Neural cell (in vitro differentiated cells): Measurements from ENCODE around the gene MXRA5.

Experiments
- CTCF ChIP-seq: fragments of 450-650 bp; IDR thresholded peaks from 2 replicates; pipeline ENCODE4 v1.5.1; 2014; ENCODE audit warnings: antibody characterized with exemption, mild to moderate bottlenecking, moderate library complexity; ENCODE audit not compliant: poor library complexity, severe bottlenecking
- EZH2 ChIP-seq: fragments of 200-600, 300-800 bp; shearing (Covaris generic), sonication (generic); IDR thresholded peaks from 2 replicates; pipeline ENCODE4 v1.6.1; 2014; ENCODE audit warnings: antibody characterized with exemption, low read length, borderline replicate concordance, mild to moderate bottlenecking; ENCODE audit not compliant: insufficient read depth, poor library complexity, severe bottlenecking
- POLR2AphosphoS5 ChIP-seq: IDR thresholded peaks from 2 replicates; pipeline ENCODE4 v1.6.1; 2012
- REST ChIP-seq: IDR thresholded peaks from 2 replicates; pipeline ENCODE4 v1.6.1; 2012; ENCODE audit warnings: borderline replicate concordance

- TF ChIP-seq EZH2 (no peak), POLR2AphosphoS5 (no peak), CTCF (no peak), REST (no peak)
Measured at GRCh38 chrX:3348191-3348590, 1.7 kb upstream of the MXRA5 start.
